AG09319 (cell line): ENCODE data around the gene ZNF687.

Experiments used
- DNase-seq: peaks from one replicate; pipeline ENCODE4 v3.0.0-alpha.2; 2010; ENCODE audit warnings: low read depth; ENCODE audit errors: extremely low read depth
- TF ChIP-seq, protein P1 (sequence below): IDR thresholded peaks from 2 replicates; pipeline ENCODE4 v1.5.1; 2011; ENCODE audit warnings: low read depth, mild to moderate bottlenecking, inconsistent platforms, low read length, moderate library complexity

ZNF687 gene

DNA sequence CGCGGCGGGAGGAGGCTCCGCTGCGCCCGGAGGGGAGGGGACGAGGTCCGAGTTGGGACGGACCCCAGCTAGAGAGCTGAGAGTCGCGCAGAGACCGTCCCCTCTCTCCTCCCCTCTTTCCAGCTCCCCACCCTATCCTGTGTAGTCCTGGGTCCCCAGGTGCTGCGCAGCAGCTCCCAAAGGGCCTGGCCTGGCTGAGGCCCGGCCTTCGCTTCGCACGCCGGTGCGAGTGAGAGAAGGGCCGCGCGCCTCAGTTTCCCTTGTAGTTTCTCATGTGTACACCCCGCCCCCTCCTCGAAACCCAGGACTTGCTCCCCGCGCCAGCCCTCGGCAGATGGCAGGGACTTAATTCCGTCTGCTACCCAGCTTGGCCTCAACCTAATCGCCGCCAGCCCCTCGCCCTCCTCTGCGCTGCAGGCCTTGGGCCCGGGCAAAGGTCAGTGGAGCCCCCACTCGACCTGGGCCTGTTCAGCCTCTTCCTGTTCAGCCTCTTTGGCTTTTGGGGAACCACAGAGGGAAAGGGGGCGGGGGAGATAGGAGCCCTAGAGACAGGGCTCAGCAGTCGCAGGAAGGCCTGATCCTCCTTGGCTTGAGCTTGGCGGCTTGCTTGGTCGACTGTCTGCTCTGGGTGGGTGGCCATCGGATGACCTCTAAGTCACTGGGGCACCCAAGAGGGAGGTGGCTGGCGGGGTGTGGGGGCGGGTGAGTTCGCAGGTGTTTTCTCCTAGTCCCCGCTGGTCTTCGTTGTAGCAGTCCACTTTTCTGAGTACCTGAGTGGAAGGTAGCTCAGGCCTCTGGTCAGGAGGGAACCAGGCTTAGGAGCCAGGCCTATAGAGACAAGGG, 1.0 kb downstream of the ZNF687 start:
- TF ChIP-seq, protein P1, sequence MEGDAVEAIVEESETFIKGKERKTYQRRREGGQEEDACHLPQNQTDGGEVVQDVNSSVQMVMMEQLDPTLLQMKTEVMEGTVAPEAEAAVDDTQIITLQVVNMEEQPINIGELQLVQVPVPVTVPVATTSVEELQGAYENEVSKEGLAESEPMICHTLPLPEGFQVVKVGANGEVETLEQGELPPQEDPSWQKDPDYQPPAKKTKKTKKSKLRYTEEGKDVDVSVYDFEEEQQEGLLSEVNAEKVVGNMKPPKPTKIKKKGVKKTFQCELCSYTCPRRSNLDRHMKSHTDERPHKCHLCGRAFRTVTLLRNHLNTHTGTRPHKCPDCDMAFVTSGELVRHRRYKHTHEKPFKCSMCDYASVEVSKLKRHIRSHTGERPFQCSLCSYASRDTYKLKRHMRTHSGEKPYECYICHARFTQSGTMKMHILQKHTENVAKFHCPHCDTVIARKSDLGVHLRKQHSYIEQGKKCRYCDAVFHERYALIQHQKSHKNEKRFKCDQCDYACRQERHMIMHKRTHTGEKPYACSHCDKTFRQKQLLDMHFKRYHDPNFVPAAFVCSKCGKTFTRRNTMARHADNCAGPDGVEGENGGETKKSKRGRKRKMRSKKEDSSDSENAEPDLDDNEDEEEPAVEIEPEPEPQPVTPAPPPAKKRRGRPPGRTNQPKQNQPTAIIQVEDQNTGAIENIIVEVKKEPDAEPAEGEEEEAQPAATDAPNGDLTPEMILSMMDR = no peak
- no peak for DNase-seq

DNA sequence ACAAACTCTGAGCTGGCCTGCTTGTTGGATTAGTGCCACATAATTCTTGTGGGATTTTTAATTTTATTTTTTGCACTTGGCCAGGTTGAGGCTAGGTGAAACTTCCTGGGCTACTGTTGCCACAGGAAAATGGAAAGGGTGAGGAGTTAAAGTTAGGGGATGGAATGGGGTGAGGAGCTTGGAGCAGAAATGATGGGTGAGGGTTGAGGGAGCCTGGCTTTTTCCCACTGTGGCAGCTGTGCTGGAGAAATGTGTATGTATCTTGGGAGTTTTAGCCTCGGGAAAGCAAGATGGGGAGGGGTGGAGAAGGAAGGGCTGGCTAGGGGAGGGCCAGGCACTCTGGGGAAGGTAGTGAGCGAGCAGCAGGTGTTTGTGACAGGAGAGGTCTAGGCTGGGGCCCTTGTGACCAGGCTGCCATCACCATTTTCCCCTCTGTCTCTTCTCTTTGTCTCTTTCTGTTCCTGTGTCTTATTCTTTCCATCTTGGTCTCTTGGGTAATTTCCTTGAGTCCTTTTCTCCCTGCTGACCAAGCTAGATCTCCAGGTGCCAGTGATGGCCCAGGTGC, 2.0 kb downstream of the ZNF687 start:
- DNase-seq = no peak
- TF ChIP-seq, protein P1 = no peak

DNA sequence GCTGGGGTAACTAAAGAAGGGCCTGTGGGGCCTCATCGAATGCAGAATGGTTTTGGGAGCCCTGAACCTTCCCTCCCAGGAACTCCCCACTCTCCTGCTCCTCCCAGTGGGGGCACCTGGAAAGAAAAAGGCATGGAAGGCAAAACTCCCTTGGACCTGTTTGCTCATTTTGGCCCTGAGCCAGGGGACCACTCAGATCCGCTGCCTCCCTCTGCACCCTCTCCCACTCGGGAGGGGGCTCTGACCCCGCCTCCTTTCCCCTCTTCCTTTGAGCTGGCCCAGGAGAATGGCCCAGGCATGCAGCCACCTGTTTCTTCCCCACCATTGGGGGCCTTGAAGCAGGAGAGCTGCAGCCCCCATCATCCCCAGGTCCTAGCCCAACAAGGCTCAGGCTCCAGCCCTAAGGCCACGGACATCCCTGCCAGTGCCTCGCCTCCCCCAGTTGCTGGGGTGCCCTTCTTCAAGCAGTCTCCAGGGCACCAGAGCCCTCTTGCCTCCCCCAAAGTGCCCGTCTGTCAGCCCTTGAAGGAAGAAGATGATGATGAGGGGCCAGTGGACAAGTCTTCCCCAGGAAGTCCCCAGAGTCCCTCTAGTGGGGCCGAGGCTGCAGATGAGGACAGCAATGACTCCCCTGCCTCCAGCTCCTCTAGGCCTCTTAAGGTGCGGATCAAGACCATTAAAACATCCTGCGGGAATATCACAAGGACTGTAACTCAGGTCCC, 4.7 kb downstream of the ZNF687 start:
- no peak for DNase-seq

DNA sequence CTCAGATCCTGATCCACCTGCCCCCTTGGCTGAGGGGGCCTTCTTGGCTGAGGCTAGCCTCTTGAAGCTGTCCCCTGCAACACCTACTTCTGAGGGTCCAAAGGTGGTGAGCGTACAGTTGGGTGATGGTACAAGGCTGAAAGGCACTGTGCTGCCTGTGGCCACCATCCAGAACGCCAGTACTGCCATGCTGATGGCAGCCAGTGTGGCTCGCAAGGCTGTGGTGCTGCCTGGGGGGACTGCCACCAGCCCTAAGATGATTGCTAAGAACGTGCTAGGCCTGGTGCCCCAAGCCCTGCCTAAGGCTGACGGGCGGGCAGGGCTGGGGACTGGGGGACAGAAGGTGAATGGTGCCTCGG, 5.2 kb downstream of the ZNF687 start:
- DNase-seq = no peak
- TF ChIP-seq, protein P1 = no peak

More for the DNA sequence above, 4.7 kb downstream of the ZNF687 start:
- TF ChIP-seq, protein P1 = no peak

DNA sequence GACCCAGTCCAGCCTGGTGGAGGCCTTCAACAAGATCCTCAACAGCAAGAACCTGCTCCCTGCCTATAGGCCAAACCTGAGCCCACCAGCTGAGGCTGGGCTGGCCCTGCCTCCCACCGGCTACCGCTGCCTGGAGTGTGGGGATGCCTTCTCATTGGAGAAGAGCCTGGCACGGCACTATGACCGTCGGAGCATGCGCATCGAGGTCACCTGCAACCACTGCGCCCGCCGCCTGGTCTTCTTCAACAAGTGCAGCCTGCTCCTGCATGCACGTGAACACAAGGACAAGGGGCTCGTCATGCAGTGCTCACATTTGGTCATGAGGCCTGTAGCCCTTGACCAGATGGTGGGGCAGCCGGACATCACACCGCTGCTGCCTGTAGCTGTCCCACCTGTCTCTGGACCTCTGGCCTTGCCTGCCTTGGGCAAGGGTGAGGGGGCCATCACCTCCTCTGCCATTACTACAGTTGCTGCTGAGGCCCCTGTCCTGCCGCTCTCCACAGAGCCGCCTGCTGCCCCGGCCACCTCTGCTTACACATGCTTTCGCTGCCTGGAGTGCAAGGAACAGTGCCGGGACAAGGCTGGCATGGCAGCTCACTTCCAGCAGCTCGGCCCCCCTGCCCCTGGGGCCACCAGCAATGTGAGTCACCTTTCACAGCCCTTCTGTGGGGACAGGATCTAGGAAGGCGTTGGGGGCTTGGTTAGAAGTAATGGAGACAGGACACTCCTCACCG, 5.8 kb downstream of the ZNF687 start:
- no peak for DNase-seq
- TF ChIP-seq, protein P1 = no peak

DNA sequence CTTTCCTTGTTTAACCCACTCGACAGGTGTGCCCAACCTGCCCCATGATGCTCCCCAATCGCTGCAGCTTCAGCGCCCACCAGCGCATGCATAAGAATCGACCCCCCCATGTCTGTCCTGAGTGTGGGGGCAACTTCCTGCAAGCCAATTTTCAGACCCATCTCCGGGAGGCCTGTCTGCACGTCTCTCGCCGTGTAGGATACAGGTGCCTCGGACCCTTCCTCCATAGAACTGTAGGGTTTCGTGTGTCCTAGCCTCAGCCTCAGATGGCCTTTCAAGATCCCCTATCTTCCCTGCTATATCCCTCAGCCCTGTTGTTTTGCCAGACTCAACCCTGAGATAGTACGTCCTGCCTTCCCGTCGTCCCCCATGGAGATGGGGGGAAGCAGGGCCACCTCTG, 6.4 kb downstream of the ZNF687 start:
- TF ChIP-seq, protein P1 = no peak
- no peak for DNase-seq
